ENCODE data around the gene CDK10.

GRCh38 chr16:89678258-89678657 is 8.2 kb upstream of the CDK10 start:
- TF ChIP-seq, protein P1, sequence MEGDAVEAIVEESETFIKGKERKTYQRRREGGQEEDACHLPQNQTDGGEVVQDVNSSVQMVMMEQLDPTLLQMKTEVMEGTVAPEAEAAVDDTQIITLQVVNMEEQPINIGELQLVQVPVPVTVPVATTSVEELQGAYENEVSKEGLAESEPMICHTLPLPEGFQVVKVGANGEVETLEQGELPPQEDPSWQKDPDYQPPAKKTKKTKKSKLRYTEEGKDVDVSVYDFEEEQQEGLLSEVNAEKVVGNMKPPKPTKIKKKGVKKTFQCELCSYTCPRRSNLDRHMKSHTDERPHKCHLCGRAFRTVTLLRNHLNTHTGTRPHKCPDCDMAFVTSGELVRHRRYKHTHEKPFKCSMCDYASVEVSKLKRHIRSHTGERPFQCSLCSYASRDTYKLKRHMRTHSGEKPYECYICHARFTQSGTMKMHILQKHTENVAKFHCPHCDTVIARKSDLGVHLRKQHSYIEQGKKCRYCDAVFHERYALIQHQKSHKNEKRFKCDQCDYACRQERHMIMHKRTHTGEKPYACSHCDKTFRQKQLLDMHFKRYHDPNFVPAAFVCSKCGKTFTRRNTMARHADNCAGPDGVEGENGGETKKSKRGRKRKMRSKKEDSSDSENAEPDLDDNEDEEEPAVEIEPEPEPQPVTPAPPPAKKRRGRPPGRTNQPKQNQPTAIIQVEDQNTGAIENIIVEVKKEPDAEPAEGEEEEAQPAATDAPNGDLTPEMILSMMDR (IDR thresholded peaks at IDR 0.05; ENCODE audit: poor library complexity, severe bottlenecking) = no peak
- TF ChIP-seq POLR2AphosphoS5 (IDR thresholded peaks at IDR 0.05) = no peak
- TF ChIP-seq TAF1 (IDR thresholded peaks at IDR 0.05; ENCODE audit: low read depth) = no peak
- no peak for TF ChIP-seq MXI1 (conservative IDR thresholded peaks at IDR 0.05; ENCODE audit: poor library complexity, severe bottlenecking)
- no peak for TF ChIP-seq EZH2 (IDR thresholded peaks at IDR 0.05; ENCODE audit: borderline replicate concordance, insufficient read depth, low read length, poor library complexity, severe bottlenecking)
- TF ChIP-seq RAD21 (conservative IDR thresholded peaks at IDR 0.05) = no peak
- no peak for TF ChIP-seq SMC3 (conservative IDR thresholded peaks at IDR 0.05; ENCODE audit: poor library complexity)

All from neural cell (in vitro differentiated cells).